Measurements from ENCODE around the gene PTPA. TPM values are rescaled to one million over a fixed set of nuclear protein-coding genes. Genes with fewer than 3 reads are reported as not detected.

The PTPA gene
- polyA plus RNA-seq, 3 donors, result 11.7 to 38.5 (median 12.4) TPM

GRCh38 chr9:129074106-129074505 lies 37.1 kb upstream of the PTPA start:
- H3K27me3 ChIP-seq (ENCODE audit: control insufficient read depth in 2 of 2, insufficient read depth in 2 of 2, low read length in 2 of 2), result no peaks in the 10 kb centered on the region
- intact Hi-C loops (cut with micrococcal nuclease), result no loop called here
- H3K79me2 ChIP-seq (ENCODE audit: insufficient read depth, low read length), result no peaks in the 10 kb centered on the region
- TF ChIP-seq, protein P1, sequence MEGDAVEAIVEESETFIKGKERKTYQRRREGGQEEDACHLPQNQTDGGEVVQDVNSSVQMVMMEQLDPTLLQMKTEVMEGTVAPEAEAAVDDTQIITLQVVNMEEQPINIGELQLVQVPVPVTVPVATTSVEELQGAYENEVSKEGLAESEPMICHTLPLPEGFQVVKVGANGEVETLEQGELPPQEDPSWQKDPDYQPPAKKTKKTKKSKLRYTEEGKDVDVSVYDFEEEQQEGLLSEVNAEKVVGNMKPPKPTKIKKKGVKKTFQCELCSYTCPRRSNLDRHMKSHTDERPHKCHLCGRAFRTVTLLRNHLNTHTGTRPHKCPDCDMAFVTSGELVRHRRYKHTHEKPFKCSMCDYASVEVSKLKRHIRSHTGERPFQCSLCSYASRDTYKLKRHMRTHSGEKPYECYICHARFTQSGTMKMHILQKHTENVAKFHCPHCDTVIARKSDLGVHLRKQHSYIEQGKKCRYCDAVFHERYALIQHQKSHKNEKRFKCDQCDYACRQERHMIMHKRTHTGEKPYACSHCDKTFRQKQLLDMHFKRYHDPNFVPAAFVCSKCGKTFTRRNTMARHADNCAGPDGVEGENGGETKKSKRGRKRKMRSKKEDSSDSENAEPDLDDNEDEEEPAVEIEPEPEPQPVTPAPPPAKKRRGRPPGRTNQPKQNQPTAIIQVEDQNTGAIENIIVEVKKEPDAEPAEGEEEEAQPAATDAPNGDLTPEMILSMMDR (IDR thresholded peaks at IDR 0.05), result no peak
- H3K36me3 ChIP-seq (replicated peaks in 1 of 2; ENCODE audit: control insufficient read depth in 1 of 2, insufficient read depth in 2 of 2, low read length in 2 of 2), result peaks cover 5 to 12% of the 10 kb centered on the region in 2 donors
- H3K4me3 ChIP-seq (replicated peaks in 1 of 3; ENCODE audit: low read depth in 2 of 3, low read length in 3 of 3), result no peak overlapping the region
- Mint-ChIP-seq H3K27ac (no peak overlapping the region), H3K4me3 (no peak overlapping the region), H3K9me3 (no peaks in the 10 kb centered on the region), H3K4me1 (peaks cover 9% of the 10 kb centered on the region), H3K27me3 (ENCODE audit: low read depth in 3 of 3) (peaks cover 0 to 4% (median 0%) of the 10 kb centered on the region in 3 donors), H3K36me3 (peaks cover 2 to 16% of the 10 kb centered on the region in 2 donors)
- H3K9ac ChIP-seq (ENCODE audit: insufficient read depth, low read length, poor library complexity, severe bottlenecking), result no peak overlapping the region
- no peak overlapping the region for H3K4me2 ChIP-seq (replicated peaks; ENCODE audit: extremely low read depth, low read length, poor library complexity, severe bottlenecking)
- no peak overlapping the region for H2AFZ ChIP-seq (ENCODE audit: insufficient read depth, low read depth, low read length, poor library complexity, severe bottlenecking)
- no CpG with 5 or more reads among the region's 3 CpGs for WGBS (ENCODE audit: insufficient coverage)
- no peak for DNase-seq
- no peaks in the 10 kb centered on the region for H4K20me1 ChIP-seq (ENCODE audit: insufficient read depth, low read length)
- H3K9me3 ChIP-seq (replicated peaks in 1 of 2; ENCODE audit: control insufficient read depth in 1 of 2, insufficient read depth in 1 of 2, low read length in 2 of 2), result no peaks in the 10 kb centered on the region
- H3K27ac ChIP-seq (ENCODE audit: low read depth in 1 of 2, low read length in 2 of 2), result no peak overlapping the region
- peaks cover 9 to 10% of the 10 kb centered on the region in 2 donors for H3K4me1 ChIP-seq (ENCODE audit: control insufficient read depth in 1 of 2, insufficient read depth in 2 of 2, low read length in 2 of 2)

- H3K27me3 Mint-ChIP-seq (ENCODE audit: low read depth in 3 of 3), result peaks cover 0 to 4% (median 3%) of the 10 kb centered on the region in 3 donors
- Histone ChIP-seq H4K20me1 (ENCODE audit: insufficient read depth, low read length) (no peaks in the 10 kb centered on the region), H3K9ac (ENCODE audit: insufficient read depth, low read length, poor library complexity, severe bottlenecking) (no peak overlapping the region), H3K27ac (ENCODE audit: low read depth in 1 of 2, low read length in 2 of 2) (no peak overlapping the region), H3K4me1 (ENCODE audit: control insufficient read depth in 1 of 2, insufficient read depth in 2 of 2, low read length in 2 of 2) (peaks cover 7 to 8% of the 10 kb centered on the region in 2 donors), H2AFZ (ENCODE audit: insufficient read depth, low read depth, low read length, poor library complexity, severe bottlenecking) (no peak overlapping the region), H3K36me3 (replicated peaks in 1 of 2; ENCODE audit: control insufficient read depth in 1 of 2, insufficient read depth in 2 of 2, low read length in 2 of 2) (peaks cover 5% of the 10 kb centered on the region in 2 donors), H3K4me2 (replicated peaks; ENCODE audit: extremely low read depth, low read length, poor library complexity, severe bottlenecking) (no peak overlapping the region), H3K27me3 (ENCODE audit: control insufficient read depth in 2 of 2, insufficient read depth in 2 of 2, low read length in 2 of 2) (no peaks in the 10 kb centered on the region), H3K9me3 (replicated peaks in 1 of 2; ENCODE audit: control insufficient read depth in 1 of 2, insufficient read depth in 1 of 2, low read length in 2 of 2) (no peaks in the 10 kb centered on the region), H3K79me2 (ENCODE audit: insufficient read depth, low read length) (no peaks in the 10 kb centered on the region), H3K4me3 (replicated peaks in 1 of 3; ENCODE audit: low read depth in 2 of 3, low read length in 3 of 3) (no peak overlapping the region)
- 95% methylated on average over 16 of the region's 16 CpGs for WGBS (ENCODE audit: insufficient coverage)
- H3K36me3 Mint-ChIP-seq, result peaks cover 2 to 8% of the 10 kb centered on the region in 2 donors
- peaks cover 8% of the 10 kb centered on the region for H3K4me1 Mint-ChIP-seq
- TF ChIP-seq, protein P1 (IDR thresholded peaks at IDR 0.05), result no peak
- intact Hi-C loops (cut with micrococcal nuclease), result loop anchor here in 1 of 2 donors (5.0 kb wide), 1 partner anchor 39 kb away; the partner anchor contains the start of gene MIGA2
- no peaks in the 10 kb centered on the region for H3K9me3 Mint-ChIP-seq
- no peak overlapping the region for H3K27ac Mint-ChIP-seq
- no peak overlapping the region for H3K4me3 Mint-ChIP-seq
- no peak for DNase-seq
Measured at GRCh38 chr9:129075996-129076639, 35.1 kb upstream of the PTPA start.

Data from CD14-positive monocyte (primary cell).